Endothelial cell of umbilical vein (primary cell): ENCODE measurements around the gene PTMA. TPM values are rescaled to one million over a fixed set of nuclear protein-coding genes. Genes with fewer than 3 reads are reported as not detected.

Experiments
- BruUV-seq: library from RNA; stranded (reverse); fragments of 400-500 nt; replicated peaks from 2 replicates; lab custom pipeline; 2021; lab: Mats Ljungman, UMichigan
- CTCF ChIA-PET: fragments of 300-600, 350-600 bp; sonication (Branson Sonifier 250); formaldehyde crosslinking; loops from one replicate; lab custom pipeline; 2021; ENCODE audit warnings: antibody characterized with exemption, inconsistent platforms; lab: Charles Lee
- POLR2A ChIA-PET: fragments of 300-600, 350-600 bp; sonication (Branson Sonifier 250); formaldehyde crosslinking; loops from one replicate; lab custom pipeline; 2021; ENCODE audit warnings: antibody characterized with exemption, inconsistent platforms; lab: Charles Lee
- DNase-seq: peaks from one replicate; pipeline ENCODE4 v3.0.0-alpha.2; 2011; ENCODE audit warnings: low read depth, low spot score
- FAIRE-seq: peaks from 2 replicates; lab custom pipeline; 2011; peaks lifted over from hg19 to GRCh38; lab: Jason Lieb, UNC
- H2AFZ ChIP-seq: 2 replicates; pipeline ENCODE4 v1.6.0; 2012; ENCODE audit warnings: low read depth, low read length, control low read depth, inconsistent platforms
- H3K27ac ChIP-seq: 2 replicates; pipeline ENCODE4 v1.5.1; 2011; ENCODE audit warnings: low read depth, mild to moderate bottlenecking, control low read depth, low read length, moderate library complexity; ENCODE audit not compliant: insufficient read depth
- H3K27me3 ChIP-seq, 2 experiments: 2 replicates each; pipeline versions ENCODE4 v1.6.0 to v1.6.1; 2011; ENCODE audit warnings: low read length in 2 of 2, mixed read lengths in 1 of 2; ENCODE audit not compliant: control insufficient read depth in 2 of 2, insufficient read depth in 2 of 2
- H3K36me3 ChIP-seq, 2 experiments: 2 replicates in 1 of 2; 3 replicates in 1 of 2; pipeline ENCODE4 v1.5.1; 2011; ENCODE audit warnings: low read length in 2 of 2, mild to moderate bottlenecking in 1 of 2, moderate library complexity in 1 of 2; ENCODE audit not compliant: control insufficient read depth in 2 of 2, insufficient read depth in 2 of 2; ENCODE audit errors: extremely low read depth in 1 of 2
- H3K4me1 ChIP-seq: 3 replicates; pipeline ENCODE4 v1.5.1; 2011; ENCODE audit warnings: mild to moderate bottlenecking, low read length; ENCODE audit not compliant: control insufficient read depth, insufficient read depth; ENCODE audit errors: extremely low read depth
- H3K4me2 ChIP-seq: 2 replicates; pipeline ENCODE4 v1.6.1; 2011; ENCODE audit warnings: low read length, control low read depth, mixed read lengths; ENCODE audit not compliant: insufficient read depth
- H3K4me3 ChIP-seq, 3 experiments: fragments of 200-600 bp in 1 of 3; sonication (generic), shearing (Covaris generic) in 1 of 3; replicated peaks in 1 of 3; 2 replicates each; pipeline ENCODE4 v1.5.1; 2011 to 2016; ENCODE audit warnings: control low read depth in 3 of 3, low read length in 3 of 3, mild to moderate bottlenecking in 2 of 3, inconsistent platforms in 1 of 3, low read depth in 1 of 3, moderate library complexity in 1 of 3; ENCODE audit not compliant: insufficient read depth in 1 of 3
- H3K79me2 ChIP-seq: 2 replicates; pipeline ENCODE4 v1.6.0; 2012; ENCODE audit warnings: low read length, inconsistent platforms; ENCODE audit not compliant: control insufficient read depth, insufficient read depth
- H3K9ac ChIP-seq: replicated peaks from 2 replicates; pipeline ENCODE3; 2011; ENCODE audit warnings: low read length, control low read depth; ENCODE audit not compliant: insufficient read depth; ENCODE audit errors: extremely low read depth
- H3K9me1 ChIP-seq: replicated peaks from 3 replicates; pipeline ENCODE4 v1.6.0; 2011; ENCODE audit warnings: mild to moderate bottlenecking, low read length; ENCODE audit not compliant: control insufficient read depth, insufficient read depth; ENCODE audit errors: extremely low read depth
- H3K9me3 ChIP-seq: replicated peaks from 2 replicates; pipeline ENCODE4 v1.5.1; 2012; ENCODE audit warnings: low read length, inconsistent platforms; ENCODE audit not compliant: control insufficient read depth, insufficient read depth
- H4K20me1 ChIP-seq: replicated peaks from 2 replicates; pipeline ENCODE3; 2011; ENCODE audit warnings: mild to moderate bottlenecking, low read length; ENCODE audit not compliant: control insufficient read depth, insufficient read depth; ENCODE audit errors: extremely low read depth
- EZH2 ChIP-seq: IDR thresholded peaks from 2 replicates; pipeline ENCODE4 v1.6.1; 2012; ENCODE audit warnings: borderline replicate concordance, low read depth, mild to moderate bottlenecking, moderate library complexity, low read length, inconsistent platforms; ENCODE audit not compliant: severe bottlenecking
- FOS ChIP-seq: IDR thresholded peaks from 2 replicates; pipeline ENCODE4 v1.6.1; 2011; ENCODE audit warnings: mild to moderate bottlenecking, low read length, moderate library complexity, borderline replicate concordance; ENCODE audit not compliant: insufficient read depth
- GATA2 ChIP-seq: IDR thresholded peaks from 2 replicates; pipeline ENCODE4 v1.7.0; 2011; ENCODE audit warnings: low read depth, mild to moderate bottlenecking, moderate library complexity, mixed read lengths, low read length; ENCODE audit not compliant: insufficient read length, insufficient read depth
- JUN ChIP-seq: IDR thresholded peaks from 2 replicates; pipeline ENCODE4 v1.6.1; 2011; ENCODE audit warnings: borderline replicate concordance, low read depth; ENCODE audit not compliant: insufficient read length, insufficient read depth
- MYC ChIP-seq: IDR thresholded peaks from one replicate; pipeline ENCODE4 v1.6.1; 2011; ENCODE audit warnings: mild to moderate bottlenecking, low read depth, low read length
- POLR2A ChIP-seq: IDR thresholded peaks from 2 replicates; pipeline ENCODE4 v1.6.1; 2012; ENCODE audit warnings: low read depth, mild to moderate bottlenecking, control low read depth, low read length
- POLR2AphosphoS5 ChIP-seq: IDR thresholded peaks from 2 replicates; pipeline ENCODE4 v1.6.1; 2012; ENCODE audit warnings: low read depth, mild to moderate bottlenecking, control low read depth, low read length, moderate library complexity; ENCODE audit not compliant: insufficient read depth
- dilution Hi-C: fragments of 300-500 bp; cut with MboI; formaldehyde crosslinking; loops from one replicate; pipeline ENCODE4 v1.15.0; 2019; ENCODE audit warnings: low sequenced_read_pairs; ENCODE audit not compliant: extremely low pct_ligation_motif_present
- intact Hi-C: fragments of 100-400 bp; cut with micrococcal nuclease; formaldehyde crosslinking; loops from one replicate; pipeline ENCODE4 v1.10.0; 2022
- polyA plus RNA-seq, 4 experiments: library from polyadenylated mRNA; depleted of rRNA in 3 of 4; stranded (reverse) in 3 of 4; unstranded in 1 of 4; fragments of >200 nt; gene quantifications; 2 replicates each; pipeline versions ENCODE4 v1.2.1 to v1.2.3, GENCODE V29; 2011 to 2012; ENCODE audit warnings: missing spikeins in 1 of 4
- total RNA-seq: library from RNA; stranded (reverse); gene quantifications from 2 replicates; pipeline ENCODE4 v1.2.3, GENCODE V29; 2021
- TF ChIP-seq, protein P1 (sequence below), 2 donors: IDR thresholded peaks; 1 replicate in 1 of 2; 2 replicates in 1 of 2; pipeline ENCODE4 v1.5.1; 2011; ENCODE audit warnings: low read length in 2 of 2, mild to moderate bottlenecking in 2 of 2, moderate library complexity in 2 of 2, control low read depth in 1 of 2, inconsistent platforms in 1 of 2, low read depth in 1 of 2; ENCODE audit not compliant: insufficient read depth in 1 of 2; ENCODE audit errors: extremely low read depth in 1 of 2
- TF ChIP-seq, protein P2 (sequence below): IDR thresholded peaks from 2 replicates; pipeline ENCODE4 v1.6.1; 2011; ENCODE audit not compliant: insufficient read depth, insufficient read length

PTMA gene
- total and polyA plus RNA-seq, 2 donors (not counting 3 experiments of a cell fraction or from before 2014, with no cell fraction given), result 404 to 1,488 TPM

DNA sequence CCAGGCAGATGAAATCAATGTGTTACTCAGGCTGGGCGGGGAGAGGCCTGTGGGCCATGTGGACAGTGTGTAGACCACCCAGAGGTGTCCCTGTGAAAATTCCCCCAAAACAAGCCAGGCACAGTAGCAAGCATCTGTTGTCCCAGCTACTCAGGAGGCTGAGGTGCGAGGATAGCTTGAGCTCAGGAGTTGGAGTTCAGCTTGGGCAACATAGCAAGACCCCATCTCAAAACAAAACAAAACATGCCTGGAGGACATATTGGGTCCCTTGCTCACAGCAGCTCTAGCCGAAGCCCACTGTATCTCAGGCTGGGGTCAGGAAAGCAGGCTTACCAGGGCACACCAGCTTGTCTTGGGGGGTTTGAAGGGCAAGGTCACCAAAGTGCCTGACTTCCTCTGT is 4.3 kb upstream of the PTMA start:
- CTCF ChIA-PET, result interaction anchor here (0.9 to 4.0 kb wide), 5 partner anchors 12 to 103 kb away, joined by 3 to 17 read pairs (median 6); no protein-coding TSS in a partner anchor
- Histone ChIP-seq H3K9ac (no peak overlapping the region), H3K9me1 (no peaks in the 10 kb centered on the region), H4K20me1 (no peaks in the 10 kb centered on the region), H3K79me2 (peaks cover 6% of the 10 kb centered on the region), H3K4me1 (peaks cover 4% of the 10 kb centered on the region), H3K27ac (no peak overlapping the region), H3K4me2 (no peak overlapping the region), H3K27me3 (no peaks in the 10 kb centered on the region), H3K9me3 (no peaks in the 10 kb centered on the region), H3K4me3 (no peak overlapping the region), H3K36me3 (no peaks in the 10 kb centered on the region), H2AFZ (no peak overlapping the region)
- intact Hi-C loops (no loop called here), dilution Hi-C loops (no loop called here)
- TF ChIP-seq FOS (no peak), JUN (no peak), GATA2 (no peak), POLR2AphosphoS5 (no peak), EZH2 (no peak), MYC (no peak), POLR2A (no peak)
- TF ChIP-seq, protein P1, sequence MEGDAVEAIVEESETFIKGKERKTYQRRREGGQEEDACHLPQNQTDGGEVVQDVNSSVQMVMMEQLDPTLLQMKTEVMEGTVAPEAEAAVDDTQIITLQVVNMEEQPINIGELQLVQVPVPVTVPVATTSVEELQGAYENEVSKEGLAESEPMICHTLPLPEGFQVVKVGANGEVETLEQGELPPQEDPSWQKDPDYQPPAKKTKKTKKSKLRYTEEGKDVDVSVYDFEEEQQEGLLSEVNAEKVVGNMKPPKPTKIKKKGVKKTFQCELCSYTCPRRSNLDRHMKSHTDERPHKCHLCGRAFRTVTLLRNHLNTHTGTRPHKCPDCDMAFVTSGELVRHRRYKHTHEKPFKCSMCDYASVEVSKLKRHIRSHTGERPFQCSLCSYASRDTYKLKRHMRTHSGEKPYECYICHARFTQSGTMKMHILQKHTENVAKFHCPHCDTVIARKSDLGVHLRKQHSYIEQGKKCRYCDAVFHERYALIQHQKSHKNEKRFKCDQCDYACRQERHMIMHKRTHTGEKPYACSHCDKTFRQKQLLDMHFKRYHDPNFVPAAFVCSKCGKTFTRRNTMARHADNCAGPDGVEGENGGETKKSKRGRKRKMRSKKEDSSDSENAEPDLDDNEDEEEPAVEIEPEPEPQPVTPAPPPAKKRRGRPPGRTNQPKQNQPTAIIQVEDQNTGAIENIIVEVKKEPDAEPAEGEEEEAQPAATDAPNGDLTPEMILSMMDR (IDR thresholded peaks at IDR 0.05; ENCODE audit: extremely low read depth in 1 of 2, insufficient read depth in 1 of 2, low read depth in 1 of 2, low read length in 2 of 2), result no peak
- TF ChIP-seq, protein P2, sequence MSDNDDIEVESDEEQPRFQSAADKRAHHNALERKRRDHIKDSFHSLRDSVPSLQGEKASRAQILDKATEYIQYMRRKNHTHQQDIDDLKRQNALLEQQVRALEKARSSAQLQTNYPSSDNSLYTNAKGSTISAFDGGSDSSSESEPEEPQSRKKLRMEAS, result no peak
- BruUV-seq, result no TSS peak
- FAIRE-seq, result no peak
- DNase-seq, result no peak
- POLR2A ChIA-PET, result no interaction called here
